HepG2 (cell line): ENCODE results near the gene CARS1.

Experiments
- GABPA ChIP-seq, 2 experiments: IDR thresholded peaks; 2 replicates each; pipeline ENCODE4 v1.6.1; 2011 to 2016; ENCODE audit warnings: low read depth in 2 of 2, low read length in 1 of 2, missing biosample characterization in 1 of 2, missing genetic modification characterization in 1 of 2
- HES4 ChIP-seq: sonication (generic); formaldehyde crosslinking; IDR thresholded peaks from 2 replicates; pipeline ENCODE4 v1.9.0; 2021; ENCODE audit warnings: mild to moderate bottlenecking, missing genetic modification reagents, borderline replicate concordance
- NAIF1 ChIP-seq: sonication (generic); formaldehyde crosslinking; IDR thresholded peaks from 2 replicates; pipeline ENCODE4 v1.5.0; 2020; ENCODE audit warnings: mild to moderate bottlenecking, missing genetic modification reagents, borderline replicate concordance
- TP53 ChIP-seq: sonication (generic); formaldehyde crosslinking; conservative IDR thresholded peaks from 2 replicates; pipeline ENCODE4 v1.4.0; 2020; ENCODE audit warnings: missing genetic modification reagents
- ZNF44 ChIP-seq: sonication (generic); formaldehyde crosslinking; IDR thresholded peaks from 2 replicates; pipeline ENCODE4 v1.5.1; 2020; ENCODE audit warnings: mild to moderate bottlenecking, missing genetic modification reagents
- TF ChIP-seq, protein P1 (sequence below): sonication (generic); formaldehyde crosslinking; IDR thresholded peaks from 2 replicates; pipeline ENCODE4 v1.5.0; 2020; ENCODE audit warnings: mild to moderate bottlenecking, missing genetic modification reagents, moderate library complexity
- TF ChIP-seq, protein P2 (sequence below): sonication (generic); formaldehyde crosslinking; IDR thresholded peaks from 2 replicates; pipeline ENCODE4 v1.4.0; 2020; ENCODE audit warnings: missing genetic modification reagents

DNA sequence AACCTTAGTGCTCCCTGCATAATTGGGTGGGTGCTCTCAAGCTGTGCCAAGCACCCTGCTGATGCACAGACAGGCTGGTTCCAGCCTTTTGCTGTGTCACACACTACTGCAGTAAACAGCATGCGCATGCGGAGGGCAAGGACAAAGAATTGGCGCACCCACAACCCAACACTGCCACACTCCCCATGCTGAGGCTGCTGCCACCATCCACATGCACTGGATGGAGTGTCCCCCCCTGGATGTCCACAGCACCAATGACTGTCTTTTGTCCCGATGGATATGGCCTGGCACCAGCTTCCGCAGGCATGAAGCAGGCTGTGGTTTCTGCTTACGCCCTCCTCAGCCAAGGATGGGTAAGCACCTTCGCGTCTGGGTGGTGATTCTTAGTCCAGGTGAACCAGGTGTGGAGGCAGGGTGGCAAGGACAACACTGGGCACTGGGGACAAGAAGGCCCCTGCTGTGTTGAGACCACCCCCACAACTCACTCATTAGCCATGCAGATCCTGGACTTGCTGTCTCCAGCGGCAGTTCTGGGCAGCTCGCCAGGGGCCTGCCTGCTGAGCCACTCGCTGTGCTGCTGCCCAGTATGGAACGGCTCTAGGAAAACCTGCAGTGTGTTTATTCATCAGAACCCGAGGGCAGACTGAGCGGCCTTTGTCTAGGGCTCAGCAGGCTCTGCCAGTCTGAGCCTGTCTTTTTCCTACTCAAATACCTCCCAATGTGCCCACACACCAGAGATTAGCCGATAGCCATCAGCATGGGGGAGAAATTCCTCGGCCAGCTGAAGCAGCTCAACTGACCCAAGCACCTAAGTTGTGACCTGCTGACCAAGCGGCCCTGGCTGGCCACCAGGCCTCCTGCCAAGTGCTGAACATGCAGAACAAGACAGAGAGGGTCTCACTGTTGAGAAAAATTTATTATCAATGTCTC is 56.9 kb downstream of the CARS1 start:
- TF ChIP-seq, protein P1, sequence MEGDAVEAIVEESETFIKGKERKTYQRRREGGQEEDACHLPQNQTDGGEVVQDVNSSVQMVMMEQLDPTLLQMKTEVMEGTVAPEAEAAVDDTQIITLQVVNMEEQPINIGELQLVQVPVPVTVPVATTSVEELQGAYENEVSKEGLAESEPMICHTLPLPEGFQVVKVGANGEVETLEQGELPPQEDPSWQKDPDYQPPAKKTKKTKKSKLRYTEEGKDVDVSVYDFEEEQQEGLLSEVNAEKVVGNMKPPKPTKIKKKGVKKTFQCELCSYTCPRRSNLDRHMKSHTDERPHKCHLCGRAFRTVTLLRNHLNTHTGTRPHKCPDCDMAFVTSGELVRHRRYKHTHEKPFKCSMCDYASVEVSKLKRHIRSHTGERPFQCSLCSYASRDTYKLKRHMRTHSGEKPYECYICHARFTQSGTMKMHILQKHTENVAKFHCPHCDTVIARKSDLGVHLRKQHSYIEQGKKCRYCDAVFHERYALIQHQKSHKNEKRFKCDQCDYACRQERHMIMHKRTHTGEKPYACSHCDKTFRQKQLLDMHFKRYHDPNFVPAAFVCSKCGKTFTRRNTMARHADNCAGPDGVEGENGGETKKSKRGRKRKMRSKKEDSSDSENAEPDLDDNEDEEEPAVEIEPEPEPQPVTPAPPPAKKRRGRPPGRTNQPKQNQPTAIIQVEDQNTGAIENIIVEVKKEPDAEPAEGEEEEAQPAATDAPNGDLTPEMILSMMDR (CRISPR knock-in tag): no peak
- TF ChIP-seq GABPA (IDR thresholded peaks at IDR 0.05; ENCODE audit: low read depth, low read length): no peak
- TF ChIP-seq GABPA (CRISPR knock-in tag; IDR thresholded peaks at IDR 0.05; ENCODE audit: low read depth): no peak
- no peak for TF ChIP-seq HES4 (CRISPR knock-in tag)
- no peak for TF ChIP-seq TP53 (CRISPR knock-in tag)
- TF ChIP-seq NAIF1: no peak
- no peak for TF ChIP-seq ZNF44 (CRISPR knock-in tag)
- TF ChIP-seq, protein P2, sequence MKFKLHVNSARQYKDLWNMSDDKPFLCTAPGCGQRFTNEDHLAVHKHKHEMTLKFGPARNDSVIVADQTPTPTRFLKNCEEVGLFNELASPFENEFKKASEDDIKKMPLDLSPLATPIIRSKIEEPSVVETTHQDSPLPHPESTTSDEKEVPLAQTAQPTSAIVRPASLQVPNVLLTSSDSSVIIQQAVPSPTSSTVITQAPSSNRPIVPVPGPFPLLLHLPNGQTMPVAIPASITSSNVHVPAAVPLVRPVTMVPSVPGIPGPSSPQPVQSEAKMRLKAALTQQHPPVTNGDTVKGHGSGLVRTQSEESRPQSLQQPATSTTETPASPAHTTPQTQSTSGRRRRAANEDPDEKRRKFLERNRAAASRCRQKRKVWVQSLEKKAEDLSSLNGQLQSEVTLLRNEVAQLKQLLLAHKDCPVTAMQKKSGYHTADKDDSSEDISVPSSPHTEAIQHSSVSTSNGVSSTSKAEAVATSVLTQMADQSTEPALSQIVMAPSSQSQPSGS: no peak
